ENCODE results near the gene MAN1C1.

The MAN1C1 gene

GRCh38 chr1:25688390-25689119, 72.0 kb downstream of the MAN1C1 start:
- CTCF ChIA-PET = no interaction called here
- no peak for DNase-seq (ENCODE audit: low spot score)
- POLR2A ChIA-PET (ENCODE audit: low non-redundant PET) = no interaction called here

GRCh38 chr1:25689686-25690381, 73.2 kb downstream of the MAN1C1 start:
- ChIA-PET CTCF (no interaction called here), POLR2A (ENCODE audit: low non-redundant PET) (no interaction called here)
- H3K27ac ChIP-seq = no peak overlapping the region
- TF ChIP-seq CTCF (conservative IDR thresholded peaks at IDR 0.05; ENCODE audit: low read depth) = no peak
- no peak for DNase-seq (ENCODE audit: low spot score)

More at GRCh38 chr1:25688390-25689119, 72.0 kb downstream of the MAN1C1 start:
- no peak for TF ChIP-seq CTCF (conservative IDR thresholded peaks at IDR 0.05; ENCODE audit: low read depth)
- no peak overlapping the region for H3K27ac ChIP-seq

GRCh38 chr1:25690396-25690956, 73.9 kb downstream of the MAN1C1 start:
- TF ChIP-seq CTCF (conservative IDR thresholded peaks at IDR 0.05; ENCODE audit: low read depth) = no peak
- no peak for DNase-seq (ENCODE audit: low spot score)
- POLR2A ChIA-PET (ENCODE audit: low non-redundant PET) = no interaction called here
- CTCF ChIA-PET = no interaction called here
- no peak overlapping the region for H3K27ac ChIP-seq

- no peak for DNase-seq (ENCODE audit: low spot score)
- POLR2A ChIA-PET (ENCODE audit: low non-redundant PET) = no interaction called here
- no peak for TF ChIP-seq CTCF (conservative IDR thresholded peaks at IDR 0.05; ENCODE audit: low read depth)
- CTCF ChIA-PET = interaction anchor here (1.3 kb wide), 1 partner anchor 12 kb away, joined by 3 read pairs; no protein-coding TSS in a partner anchor
- no peak overlapping the region for H3K27ac ChIP-seq
Observed at GRCh38 chr1:25691211-25691610, 74.6 kb downstream of the MAN1C1 start.

GRCh38 chr1:25692560-25692959, 76.0 kb downstream of the MAN1C1 start:
- CTCF ChIA-PET = interaction anchor here (1.3 kb wide), 1 partner anchor 10 kb away, joined by 3 read pairs; no protein-coding TSS in a partner anchor
- TF ChIP-seq CTCF (conservative IDR thresholded peaks at IDR 0.05; ENCODE audit: low read depth) = 0 out of 2 replicates have a peak, but pooled peaks have one; percentile 14
- H3K27ac ChIP-seq = no peak overlapping the region
- POLR2A ChIA-PET (ENCODE audit: low non-redundant PET) = no interaction called here
- DNase-seq (ENCODE audit: low spot score) = no peak

GRCh38 chr1:25694167-25695007, 77.8 kb downstream of the MAN1C1 start:
- no peak for TF ChIP-seq CTCF (conservative IDR thresholded peaks at IDR 0.05; ENCODE audit: low read depth)
- ChIA-PET CTCF (interaction anchor here (0.5 to 1.4 kb wide), 3 partner anchors 8 to 760 kb away, joined by 3 to 4 read pairs (median 3); no protein-coding TSS in a partner anchor), POLR2A (ENCODE audit: low non-redundant PET) (no interaction called here)

More at GRCh38 chr1:25694167-25695007, 77.8 kb downstream of the MAN1C1 start:
- DNase-seq (ENCODE audit: low spot score) = no peak
- H3K27ac ChIP-seq = no peak overlapping the region

Measured in RWPE1 (cell line).